ENCODE data around the gene CXCR6.

DNA sequence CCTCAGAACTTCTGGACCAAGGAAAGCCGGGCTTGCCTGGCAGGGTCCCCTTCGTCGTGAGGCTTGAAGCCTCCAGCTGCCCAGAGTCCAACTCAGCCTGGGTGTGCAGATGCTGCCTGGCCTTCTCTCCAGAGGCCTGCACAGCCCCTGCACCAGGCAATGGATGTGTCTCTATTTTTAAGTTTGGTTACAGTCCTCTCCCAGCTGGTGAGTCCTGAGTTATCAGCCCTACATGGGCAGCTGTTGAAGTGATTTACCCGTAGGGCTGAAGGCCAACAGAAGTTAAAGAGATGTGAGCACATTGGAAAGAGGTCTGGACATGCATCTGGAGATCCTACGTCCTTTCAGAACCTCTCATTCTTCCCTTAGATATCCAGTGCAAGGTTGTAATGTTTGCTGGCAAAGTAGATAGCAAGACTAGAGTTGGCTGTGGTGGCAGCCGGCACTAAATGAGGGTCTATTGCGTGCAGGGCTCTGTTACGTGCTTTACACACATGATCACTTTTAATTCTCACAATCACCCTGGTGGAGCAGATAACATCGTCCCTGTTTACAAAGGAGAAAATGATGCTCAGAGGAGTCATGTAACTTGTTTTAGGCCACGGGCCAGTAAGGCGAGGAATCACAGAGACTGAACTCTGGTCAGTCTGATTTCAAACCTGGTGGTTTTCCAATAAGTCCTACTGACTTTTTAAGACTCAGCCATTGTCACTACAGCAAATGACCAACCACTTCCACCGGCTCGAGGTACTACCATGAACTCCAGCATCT is 42.5 kb downstream of the CXCR6 start:
- TF ChIP-seq, protein P1, sequence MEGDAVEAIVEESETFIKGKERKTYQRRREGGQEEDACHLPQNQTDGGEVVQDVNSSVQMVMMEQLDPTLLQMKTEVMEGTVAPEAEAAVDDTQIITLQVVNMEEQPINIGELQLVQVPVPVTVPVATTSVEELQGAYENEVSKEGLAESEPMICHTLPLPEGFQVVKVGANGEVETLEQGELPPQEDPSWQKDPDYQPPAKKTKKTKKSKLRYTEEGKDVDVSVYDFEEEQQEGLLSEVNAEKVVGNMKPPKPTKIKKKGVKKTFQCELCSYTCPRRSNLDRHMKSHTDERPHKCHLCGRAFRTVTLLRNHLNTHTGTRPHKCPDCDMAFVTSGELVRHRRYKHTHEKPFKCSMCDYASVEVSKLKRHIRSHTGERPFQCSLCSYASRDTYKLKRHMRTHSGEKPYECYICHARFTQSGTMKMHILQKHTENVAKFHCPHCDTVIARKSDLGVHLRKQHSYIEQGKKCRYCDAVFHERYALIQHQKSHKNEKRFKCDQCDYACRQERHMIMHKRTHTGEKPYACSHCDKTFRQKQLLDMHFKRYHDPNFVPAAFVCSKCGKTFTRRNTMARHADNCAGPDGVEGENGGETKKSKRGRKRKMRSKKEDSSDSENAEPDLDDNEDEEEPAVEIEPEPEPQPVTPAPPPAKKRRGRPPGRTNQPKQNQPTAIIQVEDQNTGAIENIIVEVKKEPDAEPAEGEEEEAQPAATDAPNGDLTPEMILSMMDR (IDR thresholded peaks at IDR 0.05) = no peak
- TF ChIP-seq EP300 (IDR thresholded peaks at IDR 0.05) = no peak
